Nephron (organoid): ENCODE data around the gene UBE3C.
"Not testable (repeated sequence)": the region's sequence is repeated elsewhere in the genome, so short reads cannot be mapped to it uniquely, and the experiment has no call there.

ENCODE experiments used
- H3K27ac Mint-ChIP-seq, 3 experiments: 2 replicates each; pipeline ENCODE4 v1.8.0; 2020; ENCODE audit warnings: mixed read lengths in 3 of 3, mild to moderate bottlenecking in 2 of 3, moderate library complexity in 1 of 3
- H3K27me3 Mint-ChIP-seq: 2 replicates; pipeline ENCODE4 v1.8.0; 2021; ENCODE audit warnings: low read depth, mild to moderate bottlenecking, moderate library complexity, mixed read lengths
- H3K36me3 Mint-ChIP-seq: 2 replicates; pipeline ENCODE4 v1.8.0; 2020; ENCODE audit warnings: low read depth, mixed read lengths
- H3K4me1 Mint-ChIP-seq: 2 replicates; pipeline ENCODE4 v1.8.0; 2020; ENCODE audit warnings: mixed read lengths
- H3K4me3 Mint-ChIP-seq, 3 experiments: 2 replicates each; pipeline ENCODE4 v1.8.0; 2020; ENCODE audit warnings: mild to moderate bottlenecking in 3 of 3, mixed read lengths in 3 of 3, moderate library complexity in 2 of 3
- H3K9me3 Mint-ChIP-seq: 2 replicates; pipeline ENCODE4 v1.8.0; 2020; ENCODE audit warnings: mixed read lengths
- TF ChIP-seq, protein P1 (sequence below), 3 experiments: fragments of 200-600 bp; sonication (generic); IDR thresholded peaks; one replicate each; pipeline ENCODE4 v1.5.0; 2021; ENCODE audit warnings: antibody characterized with exemption in 3 of 3; ENCODE audit not compliant: unreplicated experiment in 3 of 3

UBE3C gene

GRCh38 chr7:157125376-157126223, 13.1 kb upstream of the UBE3C start:
- no peaks in the 10 kb centered on the region for H3K9me3 Mint-ChIP-seq
- no peaks in the 10 kb centered on the region for H3K4me1 Mint-ChIP-seq
- H3K27me3 Mint-ChIP-seq: peaks cover 17% of the 10 kb centered on the region
- no peak overlapping the region for H3K27ac Mint-ChIP-seq
- no peak overlapping the region for H3K4me3 Mint-ChIP-seq
- TF ChIP-seq, protein P1, sequence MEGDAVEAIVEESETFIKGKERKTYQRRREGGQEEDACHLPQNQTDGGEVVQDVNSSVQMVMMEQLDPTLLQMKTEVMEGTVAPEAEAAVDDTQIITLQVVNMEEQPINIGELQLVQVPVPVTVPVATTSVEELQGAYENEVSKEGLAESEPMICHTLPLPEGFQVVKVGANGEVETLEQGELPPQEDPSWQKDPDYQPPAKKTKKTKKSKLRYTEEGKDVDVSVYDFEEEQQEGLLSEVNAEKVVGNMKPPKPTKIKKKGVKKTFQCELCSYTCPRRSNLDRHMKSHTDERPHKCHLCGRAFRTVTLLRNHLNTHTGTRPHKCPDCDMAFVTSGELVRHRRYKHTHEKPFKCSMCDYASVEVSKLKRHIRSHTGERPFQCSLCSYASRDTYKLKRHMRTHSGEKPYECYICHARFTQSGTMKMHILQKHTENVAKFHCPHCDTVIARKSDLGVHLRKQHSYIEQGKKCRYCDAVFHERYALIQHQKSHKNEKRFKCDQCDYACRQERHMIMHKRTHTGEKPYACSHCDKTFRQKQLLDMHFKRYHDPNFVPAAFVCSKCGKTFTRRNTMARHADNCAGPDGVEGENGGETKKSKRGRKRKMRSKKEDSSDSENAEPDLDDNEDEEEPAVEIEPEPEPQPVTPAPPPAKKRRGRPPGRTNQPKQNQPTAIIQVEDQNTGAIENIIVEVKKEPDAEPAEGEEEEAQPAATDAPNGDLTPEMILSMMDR (IDR thresholded peaks at IDR 0.05; ENCODE audit: unreplicated experiment in 3 of 3): no peak
- no peaks in the 10 kb centered on the region for H3K36me3 Mint-ChIP-seq

DNA sequence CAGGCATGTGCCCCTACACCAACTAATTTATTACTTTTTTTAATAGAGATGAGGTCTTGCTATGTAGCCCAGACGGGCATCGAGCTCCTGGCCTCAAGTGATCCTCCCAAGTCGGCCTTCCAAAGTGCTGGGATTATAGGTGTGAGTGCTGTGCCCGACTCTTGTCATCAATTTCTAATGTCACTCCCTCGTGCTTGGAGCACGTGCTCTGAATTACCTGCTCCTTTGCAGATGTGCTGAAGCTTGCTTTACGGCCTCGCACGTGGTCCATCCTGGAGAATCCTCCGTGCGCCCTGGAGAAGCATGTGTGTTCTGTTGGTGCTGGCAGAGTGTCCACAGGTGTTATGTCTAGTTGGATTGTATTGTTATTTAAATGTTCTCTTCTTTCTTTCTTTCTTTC, 11.8 kb upstream of the UBE3C start:
- Mint-ChIP-seq H3K27ac (no peak overlapping the region), H3K9me3 (no peaks in the 10 kb centered on the region), H3K4me3 (no peak overlapping the region), H3K4me1 (no peaks in the 10 kb centered on the region), H3K27me3 (peaks cover 26% of the 10 kb centered on the region), H3K36me3 (no peaks in the 10 kb centered on the region)
- TF ChIP-seq, protein P1 (IDR thresholded peaks at IDR 0.05; ENCODE audit: unreplicated experiment in 3 of 3): no peak

DNA sequence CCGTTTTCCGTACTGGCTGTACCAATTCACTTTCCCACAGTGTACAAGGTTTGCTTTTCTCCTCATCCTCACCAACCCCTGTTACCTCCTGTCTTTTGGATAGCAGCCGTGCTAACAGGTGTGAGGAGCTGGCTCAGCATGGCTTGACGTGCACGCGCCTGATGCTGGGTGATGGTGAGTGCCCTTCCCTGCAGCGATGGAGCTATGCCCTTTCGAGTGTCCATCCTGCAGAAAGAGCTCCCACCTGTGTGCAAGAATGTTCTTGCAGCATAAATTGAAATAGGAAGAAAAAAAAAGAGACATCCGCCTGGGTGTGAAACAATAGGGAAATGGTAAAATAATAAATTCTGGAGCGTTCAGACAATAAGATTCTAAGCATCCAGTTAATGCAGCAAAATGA, 9.5 kb upstream of the UBE3C start:
- Mint-ChIP-seq H3K4me1 (no peaks in the 10 kb centered on the region), H3K9me3 (no peaks in the 10 kb centered on the region), H3K27me3 (peaks cover 34% of the 10 kb centered on the region), H3K36me3 (no peaks in the 10 kb centered on the region), H3K27ac (no peak overlapping the region), H3K4me3 (no peak overlapping the region)
- TF ChIP-seq, protein P1 (IDR thresholded peaks at IDR 0.05; ENCODE audit: unreplicated experiment in 3 of 3): no peak

GRCh38 chr7:157129907-157130460, 8.7 kb upstream of the UBE3C start:
- Mint-ChIP-seq H3K4me1 (no peaks in the 10 kb centered on the region), H3K36me3 (no peaks in the 10 kb centered on the region), H3K9me3 (no peaks in the 10 kb centered on the region), H3K4me3 (no peak overlapping the region), H3K27ac (no peak overlapping the region), H3K27me3 (peaks cover 38% of the 10 kb centered on the region)
- TF ChIP-seq, protein P1 (IDR thresholded peaks at IDR 0.05; ENCODE audit: unreplicated experiment in 3 of 3): no peak

- H3K9me3 Mint-ChIP-seq, H3K27ac Mint-ChIP-seq, H3K4me3 Mint-ChIP-seq, H3K4me1 Mint-ChIP-seq, H3K36me3 Mint-ChIP-seq: not testable (repeated sequence)
- peaks cover 38% of the 10 kb centered on the region for H3K27me3 Mint-ChIP-seq
Measured at GRCh38 chr7:157130849-157131248, 7.9 kb upstream of the UBE3C start.

DNA sequence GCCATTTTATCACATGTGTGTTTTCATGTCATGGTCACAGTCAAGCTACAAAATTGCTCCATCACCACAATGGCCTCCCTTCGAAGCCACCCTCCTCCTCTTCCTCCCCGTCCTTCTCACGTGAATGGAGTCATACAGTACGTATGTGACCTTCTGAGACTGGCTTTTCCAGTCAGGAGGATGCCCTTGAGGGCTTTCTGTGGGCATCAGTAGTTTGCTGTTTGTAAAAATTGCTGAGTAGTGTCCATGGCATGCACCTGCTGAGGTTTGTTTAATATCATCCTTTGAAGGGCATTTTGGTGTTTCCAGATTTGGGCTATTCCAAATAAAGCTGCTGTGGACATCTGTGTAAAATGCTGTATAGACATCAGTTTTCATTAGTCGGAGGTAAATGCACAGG, 5.9 kb upstream of the UBE3C start:
- TF ChIP-seq, protein P1 (IDR thresholded peaks at IDR 0.05; ENCODE audit: unreplicated experiment in 3 of 3): no peak
- Mint-ChIP-seq H3K4me3 (no peak overlapping the region), H3K9me3 (no peaks in the 10 kb centered on the region), H3K27ac (no peak overlapping the region), H3K27me3 (peaks cover 33% of the 10 kb centered on the region), H3K4me1 (peaks cover 4% of the 10 kb centered on the region), H3K36me3 (no peaks in the 10 kb centered on the region)
